GM12878 (cell line): ENCODE results near the gene XRN2. TPM values are rescaled to one million over a fixed set of nuclear protein-coding genes. Genes with fewer than 3 reads are reported as not detected.

Experiments used
- DPF2 ChIP-seq: fragments of 450-650 bp; IDR thresholded peaks from 2 replicates; pipeline ENCODE4 v1.6.1; 2017; ENCODE audit warnings: mild to moderate bottlenecking
- E2F8 ChIP-seq: fragments of 450-650 bp; IDR thresholded peaks from 2 replicates; pipeline ENCODE4 v1.6.1; 2018; ENCODE audit warnings: mild to moderate bottlenecking, low read depth, moderate library complexity; ENCODE audit not compliant: partially characterized antibody
- IRF4 ChIP-seq: IDR thresholded peaks from 2 replicates; pipeline ENCODE4 v1.6.1; 2011; ENCODE audit warnings: low read depth, low read length
- IRF5 ChIP-seq: fragments of 450-650 bp; IDR thresholded peaks from 2 replicates; pipeline ENCODE4 v1.6.1; 2017; ENCODE audit warnings: borderline replicate concordance
- MEF2A ChIP-seq: IDR thresholded peaks from 2 replicates; pipeline ENCODE4 v1.6.1; 2011; ENCODE audit warnings: low read depth, mild to moderate bottlenecking, low read length, moderate library complexity; ENCODE audit not compliant: insufficient read depth
- NFIC ChIP-seq: IDR thresholded peaks from 2 replicates; pipeline ENCODE4 v1.6.1; 2012; ENCODE audit warnings: low read depth, mild to moderate bottlenecking, inconsistent platforms, low read length, moderate library complexity
- NRF1 ChIP-seq: conservative IDR thresholded peaks from 2 replicates; pipeline ENCODE4 v1.6.1; 2011; ENCODE audit warnings: mild to moderate bottlenecking, low read depth, low read length, improper control_type of control experiment
- SRF ChIP-seq, 2 experiments: IDR thresholded peaks; 2 replicates each; pipeline ENCODE4 v1.6.1; 2011; ENCODE audit warnings: low read depth in 2 of 2, low read length in 2 of 2, mild to moderate bottlenecking in 1 of 2, moderate library complexity in 1 of 2
- TCF3 ChIP-seq: IDR thresholded peaks from 2 replicates; pipeline ENCODE4 v1.6.1; 2012; ENCODE audit warnings: low read depth, mild to moderate bottlenecking, low read length, borderline replicate concordance; ENCODE audit not compliant: insufficient read depth
- ZBTB40 ChIP-seq: fragments of 450-650 bp; IDR thresholded peaks from 2 replicates; pipeline ENCODE4 v1.6.1; 2016; ENCODE audit warnings: mild to moderate bottlenecking, moderate library complexity, borderline replicate concordance
- polyA plus RNA-seq, 11 experiments: library from polyadenylated mRNA; depleted of rRNA in 4 of 11; unstranded in 6 of 11; stranded (reverse) in 5 of 11; fragments of >200 nt; fragmentation: Nextera tagmentation in 4 of 11; fragmentation: Illumina TruSeq in 1 of 11; extraction: Ambion mirVana in 4 of 11; extraction: Trizol in 1 of 11; gene quantifications; 1 replicate in 1 of 11; 2 replicates in 10 of 11; pipeline versions ENCODE4 v1.2.1 to v1.2.3, GENCODE V29; 2011 to 2016; ENCODE audit warnings: inconsistent platforms in 2 of 11, missing spikeins in 2 of 11, low read depth in 1 of 11
- total RNA-seq, 4 experiments: library from RNA; depleted of rRNA in 3 of 4; stranded (reverse); fragments of >200 nt in 3 of 4; fragmentation: Illumina TruSeq in 1 of 4; extraction: Trizol in 1 of 4; gene quantifications; 2 replicates each; pipeline versions ENCODE4 v1.2.1 to v1.2.3, GENCODE V29; 2013 to 2021

XRN2 gene
- total and polyA plus RNA-seq, 10 of the 15 experiments (the other 5 are each of a cell fraction or from before 2014, with no cell fraction given) = 59.7 to 97.8 (median 75.6) TPM

DNA sequence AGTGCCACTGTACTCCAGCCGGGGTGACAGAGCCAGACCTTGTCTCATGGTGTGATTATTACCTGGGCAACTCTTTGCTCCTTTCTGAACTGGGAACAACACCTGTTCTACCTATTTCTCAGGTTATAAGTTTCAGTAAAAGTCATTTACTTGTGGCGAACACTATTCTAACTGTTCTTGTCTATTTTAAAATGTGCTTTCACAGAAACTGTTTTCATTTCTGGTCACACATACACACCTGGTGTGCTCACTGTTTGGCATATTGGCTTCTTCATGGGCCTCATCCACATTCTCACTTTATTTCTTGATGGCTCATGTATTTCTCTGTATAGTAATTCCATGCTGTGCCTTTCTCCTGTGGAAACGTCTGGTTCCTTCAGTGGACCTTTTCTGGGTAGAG lies 30.5 kb upstream of the XRN2 start (continued):
- TF ChIP-seq ZBTB40 (no peak), TCF3 (0 out of 2 replicates have a peak, but pooled peaks have one; percentile 25), IRF5 (no peak), DPF2 (no peak), SRF (IDR thresholded peaks at IDR 0.05; ENCODE audit: low read depth in 2 of 2, low read length in 2 of 2) (no peak), E2F8 (no peak), IRF4 (0 out of 2 replicates have a peak, but pooled peaks have one; percentile 4), NRF1 (no peak), NFIC (peak; percentile 48; the same call in 1 of the 2 replicates), MEF2A (no peak)
